Small intestine (tissue), 16 donors: Measurements from ENCODE around the gene HNRNPAB. TPM values are rescaled to one million over a fixed set of nuclear protein-coding genes. Genes with fewer than 3 reads are reported as not detected.

Source experiments
- DNase-seq, 2 donors: peaks; one replicate each; pipeline versions ENCODE4 v3.0.0 to v3.0.0-alpha.2; 2013
- FAIRE-seq: peaks from 2 replicates; lab custom pipeline; 2012; peaks lifted over from hg19 to GRCh38; lab: Jason Lieb, UNC
- H3K27ac ChIP-seq, 3 donors: one replicate each; pipeline ENCODE4 v1.5.1; 2013; ENCODE audit warnings: low read length in 2 of 3, mild to moderate bottlenecking in 2 of 3, control low read depth in 1 of 3, inconsistent platforms in 1 of 3, low read depth in 1 of 3, moderate library complexity in 1 of 3
- H3K27me3 ChIP-seq, 3 donors: one replicate each; pipeline ENCODE4 v1.6.1; 2013; ENCODE audit warnings: low read length in 3 of 3, inconsistent platforms in 1 of 3; ENCODE audit not compliant: control insufficient read depth in 3 of 3, insufficient read depth in 3 of 3
- H3K36me3 ChIP-seq, 3 donors: one replicate each; pipeline ENCODE4 v1.6.1; 2013; ENCODE audit warnings: low read length in 3 of 3, inconsistent platforms in 1 of 3, low read depth in 1 of 3, mild to moderate bottlenecking in 1 of 3, moderate library complexity in 1 of 3; ENCODE audit not compliant: control insufficient read depth in 3 of 3, insufficient read depth in 2 of 3
- H3K4me1 ChIP-seq, 3 donors: one replicate each; pipeline ENCODE4 v1.6.1; 2013; ENCODE audit warnings: low read length in 2 of 3, inconsistent platforms in 1 of 3, low read depth in 1 of 3, mild to moderate bottlenecking in 1 of 3, moderate library complexity in 1 of 3; ENCODE audit not compliant: control insufficient read depth in 3 of 3, insufficient read depth in 2 of 3
- H3K4me3 ChIP-seq, 3 donors: one replicate each; pipeline ENCODE4 v1.5.1; 2013; ENCODE audit warnings: low read length in 3 of 3, control low read depth in 1 of 3, inconsistent platforms in 1 of 3, low read depth in 1 of 3, mild to moderate bottlenecking in 1 of 3, moderate library complexity in 1 of 3
- H3K9me3 ChIP-seq, 2 donors: one replicate each; pipeline ENCODE4 v1.6.1; 2013; ENCODE audit warnings: low read depth in 1 of 2, low read length in 1 of 2; ENCODE audit not compliant: control insufficient read depth in 2 of 2, insufficient read depth in 1 of 2
- WGBS, 3 donors: extraction: QIAGEN DNeasy Blood & Tissue Kit; methylation state at CpG; one replicate each; pipeline ENCODE4 v1.1.7; 2013; 5-methylcytosine and 5-hydroxymethylcytosine counted together
- long read RNA-seq, 10 donors: transcript quantifications; one replicate each; lab custom pipeline, GENCODE V29; 2026
- polyA plus RNA-seq, 4 donors: library from polyadenylated mRNA; stranded (reverse) in 3 of 4; unstranded in 1 of 4; fragments of 200-250 nt in 3 of 4; fragments of 120-200 nt in 1 of 4; gene quantifications; one replicate each; pipeline versions ENCODE4 v1.2.1 to v1.2.3, GENCODE V29; 2013
- donor health status: healthy with polysubstance abuse.
- donor health status: control.
- donor health status: control.
- donor health status: Bipolar disorder and iron deficiency.
- donor health status: healthy.

The HNRNPAB gene
- 100 to 1,000 TPM; 110 to 176 (median 160) TPM for polyA plus RNA-seq
- long read RNA-seq, donor 1, transcript HNRNPAB-201 (7 exons, 1,602 nt): major isoform, 9 of 137 reads
- long read RNA-seq, donor 1, transcript HNRNPAB-202 (8 exons, 1,796 nt): major isoform, 9 of 137 reads
- long read RNA-seq, donor 1, partial matches to known transcripts: 93 of 137 reads
- long read RNA-seq, donor 1, other reads (novel, unspliced or antisense): 17 of 137 reads
- long read RNA-seq, donor 2, partial matches to known transcripts: 12 of 16 reads
- long read RNA-seq, donor 2, other reads (novel, unspliced or antisense): 0 of 16 reads
- long read RNA-seq, donor 3, partial matches to known transcripts: 98 of 109 reads
- long read RNA-seq, donor 3, other reads (novel, unspliced or antisense): 0 of 109 reads
- long read RNA-seq, donor 4, partial matches to known transcripts: 0 of 1 reads
- long read RNA-seq, donor 4, other reads (novel, unspliced or antisense): 0 of 1 reads
- long read RNA-seq, donor 5, partial matches to known transcripts: 19 of 21 reads
- long read RNA-seq, donor 5, other reads (novel, unspliced or antisense): 0 of 21 reads
- long read RNA-seq, donor 6, partial matches to known transcripts: 0 of 5 reads
- long read RNA-seq, donor 6, other reads (novel, unspliced or antisense): 0 of 5 reads
- long read RNA-seq, donor 7, transcript HNRNPAB-202 (8 exons, 1,796 nt): major isoform, 10 of 101 reads
- long read RNA-seq, donor 7, transcript HNRNPAB-204 (7 exons, 1,785 nt): minor isoform, 5 of 101 reads
- long read RNA-seq, donor 7, partial matches to known transcripts: 78 of 101 reads
- long read RNA-seq, donor 7, other reads (novel, unspliced or antisense): 0 of 101 reads
- long read RNA-seq, donor 8, partial matches to known transcripts: 0 of 1 reads
- long read RNA-seq, donor 8, other reads (novel, unspliced or antisense): 0 of 1 reads
- long read RNA-seq, donor 9, partial matches to known transcripts: 0 of 7 reads
- long read RNA-seq, donor 9, other reads (novel, unspliced or antisense): 0 of 7 reads
- long read RNA-seq, donor 10, transcript HNRNPAB-204 (7 exons, 1,785 nt): minor isoform, 5 of 95 reads
- long read RNA-seq, donor 10, transcript HNRNPAB-202 (8 exons, 1,796 nt): major isoform, 7 of 95 reads
- long read RNA-seq, donor 10, partial matches to known transcripts: 72 of 95 reads
- long read RNA-seq, donor 10, other reads (novel, unspliced or antisense): 6 of 95 reads

DNA sequence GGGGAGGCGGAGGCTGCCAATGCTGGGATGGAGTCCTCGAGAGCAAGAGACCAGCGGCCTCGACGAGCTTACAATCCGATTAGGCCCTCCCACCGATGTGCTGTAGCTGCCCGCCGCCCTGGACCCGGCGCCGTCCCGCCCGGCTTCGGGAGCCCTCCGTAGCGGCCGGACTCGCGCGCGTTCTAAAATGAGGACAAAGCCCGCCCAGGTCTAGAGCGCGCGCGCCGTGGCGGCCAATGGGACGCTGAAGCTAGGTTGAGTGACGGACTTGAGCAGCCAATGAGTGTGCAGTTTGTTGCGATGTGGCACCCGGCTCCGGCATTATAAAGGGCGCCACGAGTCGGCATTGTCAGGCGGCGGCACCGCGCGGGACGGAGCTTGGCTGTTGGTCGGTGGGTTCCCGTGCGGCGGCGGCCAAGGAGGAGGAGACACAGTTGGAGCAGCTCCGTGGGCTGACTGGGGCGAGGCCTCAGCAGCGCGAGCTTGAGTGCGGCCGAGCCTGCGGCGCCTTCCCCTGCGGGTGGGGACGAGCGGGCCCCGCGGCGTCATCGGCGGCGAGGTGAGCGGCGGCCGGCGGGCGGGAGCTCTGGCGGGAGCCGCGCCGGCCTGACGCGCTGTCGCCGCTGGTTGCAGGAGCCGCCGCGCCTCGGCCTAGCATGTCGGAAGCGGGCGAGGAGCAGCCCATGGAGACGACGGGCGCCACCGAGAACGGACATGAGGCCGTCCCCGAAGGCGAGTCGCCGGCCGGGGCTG lies at the start of gene HNRNPAB:
Gene HNRNPAB, plus strand, starts transcription at position 352 of the 753 bp plus-strand sequence. Its CDS starts 305 bp downstream, at position 657.
- Histone ChIP-seq H3K36me3 (peaks cover 2 to 27% (median 14%) of the 10 kb centered on the region in 3 donors), H3K9me3 (no peaks in the 10 kb centered on the region), H3K27ac (peak within 1 kb of the TSS; percentile 76 to 99 (median 94)), H3K27me3 (no peaks in the 10 kb centered on the region), H3K4me1 (peaks cover 6 to 34% (median 7%) of the 10 kb centered on the region in 3 donors), H3K4me3 (peak within 1 kb of the TSS; percentile 71 to 98 (median 97))
- DNase-seq (peak; percentile 97 to 98), FAIRE-seq (no peak)
- 0 to 1% (median 1%) methylated on average over 67 to 96 of the region's 96 CpGs for WGBS, 3 donors

DNA sequence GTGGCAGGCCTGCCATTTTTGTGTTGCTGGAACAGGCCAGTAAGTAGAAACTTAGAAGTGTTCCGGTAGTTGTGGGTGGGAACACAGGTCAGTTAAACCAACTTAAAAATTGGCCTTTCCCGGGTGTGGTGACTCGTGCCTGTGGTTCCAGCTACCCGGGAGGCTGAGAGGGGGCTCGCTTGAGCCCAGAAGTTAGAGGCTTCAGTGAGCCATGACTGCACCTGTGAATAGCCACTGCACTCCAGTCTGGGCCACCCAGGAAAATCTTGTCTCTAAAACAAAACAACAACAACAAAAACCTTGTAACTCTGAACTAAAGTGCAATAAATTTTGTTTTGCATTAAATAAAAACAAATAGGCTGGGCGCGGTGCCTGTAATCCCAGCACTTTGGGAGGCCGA lies 49.3 kb upstream of the HNRNPAB start:
- no peak for DNase-seq
- no peak for FAIRE-seq
- 80 to 87% (median 84%) methylated on average over 8 of the region's 8 CpGs for WGBS, 3 donors

DNA sequence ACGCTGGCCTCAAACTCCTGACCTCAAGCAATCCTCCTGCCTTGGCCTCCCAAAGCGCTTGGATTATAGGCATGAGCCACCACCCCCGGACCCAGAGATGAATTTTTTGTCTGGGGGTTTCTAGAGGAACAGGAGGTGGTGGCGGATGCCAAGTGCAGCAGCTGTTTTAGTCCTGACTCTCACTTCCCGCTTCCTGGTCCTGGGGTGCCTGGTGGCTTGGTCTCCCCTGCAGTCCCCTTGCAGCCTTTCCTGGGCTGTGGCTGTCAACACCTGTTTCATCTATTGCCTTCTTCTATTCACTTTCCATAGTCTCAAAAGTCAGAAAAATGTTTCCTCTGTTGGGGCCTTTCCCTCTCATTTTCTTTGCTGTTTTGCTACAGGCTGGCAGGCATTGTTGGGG lies 44.2 kb upstream of the HNRNPAB start:
- Histone ChIP-seq H3K9me3 (no peaks in the 10 kb centered on the region), H3K4me1 (peaks cover 0 to 2% (median 0%) of the 10 kb centered on the region in 3 donors)

More for the DNA sequence above, 49.3 kb upstream of the HNRNPAB start:
- Histone ChIP-seq H3K36me3 (peaks cover 0 to 22% (median 0%) of the 10 kb centered on the region in 3 donors), H3K27ac (no peak overlapping the region), H3K4me3 (no peak overlapping the region), H3K4me1 (peaks cover 0 to 15% (median 10%) of the 10 kb centered on the region in 3 donors), H3K9me3 (no peaks in the 10 kb centered on the region), H3K27me3 (no peaks in the 10 kb centered on the region)

DNA sequence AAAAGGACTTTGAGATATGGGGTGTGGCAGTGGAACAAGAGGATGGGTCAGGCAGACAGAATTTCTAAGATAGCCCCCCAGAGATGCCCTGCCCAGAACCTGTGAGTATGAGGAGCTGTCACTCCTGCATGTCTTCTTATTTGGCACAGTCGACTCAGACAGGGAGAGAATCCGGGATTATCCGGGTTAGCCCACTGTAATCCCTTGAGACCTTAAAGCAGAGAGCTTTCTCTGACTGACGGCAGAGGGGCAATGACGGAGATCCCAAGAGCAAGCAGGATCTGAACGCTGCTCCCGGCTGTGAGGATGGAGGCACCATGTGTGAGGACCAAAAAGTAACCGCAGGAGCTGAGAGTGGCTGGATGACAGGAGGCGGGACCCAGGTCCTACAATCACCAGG lies 41.9 kb upstream of the HNRNPAB start:
- no peak overlapping the region for H3K27ac ChIP-seq
- H3K27me3 ChIP-seq: peaks cover 0 to 23% (median 3%) of the 10 kb centered on the region in 3 donors
- H3K9me3 ChIP-seq: no peaks in the 10 kb centered on the region
- H3K4me3 ChIP-seq: no peak overlapping the region
- no peaks in the 10 kb centered on the region for H3K36me3 ChIP-seq
- WGBS, 3 donors: 77 to 83% (median 77%) methylated on average over 9 of the region's 9 CpGs
- H3K4me1 ChIP-seq: peaks cover 0 to 2% (median 0%) of the 10 kb centered on the region in 3 donors
- FAIRE-seq: no peak
- no peak for DNase-seq

More for the DNA sequence above, 44.2 kb upstream of the HNRNPAB start:
- Histone ChIP-seq H3K4me3 (no peak overlapping the region), H3K36me3 (no peaks in the 10 kb centered on the region), H3K27me3 (peaks cover 0 to 11% (median 1%) of the 10 kb centered on the region in 3 donors), H3K27ac (no peak overlapping the region)
- 86 to 92% (median 88%) methylated on average over 5 of the region's 5 CpGs for WGBS, 3 donors
- FAIRE-seq (no peak), DNase-seq (no peak)

DNA sequence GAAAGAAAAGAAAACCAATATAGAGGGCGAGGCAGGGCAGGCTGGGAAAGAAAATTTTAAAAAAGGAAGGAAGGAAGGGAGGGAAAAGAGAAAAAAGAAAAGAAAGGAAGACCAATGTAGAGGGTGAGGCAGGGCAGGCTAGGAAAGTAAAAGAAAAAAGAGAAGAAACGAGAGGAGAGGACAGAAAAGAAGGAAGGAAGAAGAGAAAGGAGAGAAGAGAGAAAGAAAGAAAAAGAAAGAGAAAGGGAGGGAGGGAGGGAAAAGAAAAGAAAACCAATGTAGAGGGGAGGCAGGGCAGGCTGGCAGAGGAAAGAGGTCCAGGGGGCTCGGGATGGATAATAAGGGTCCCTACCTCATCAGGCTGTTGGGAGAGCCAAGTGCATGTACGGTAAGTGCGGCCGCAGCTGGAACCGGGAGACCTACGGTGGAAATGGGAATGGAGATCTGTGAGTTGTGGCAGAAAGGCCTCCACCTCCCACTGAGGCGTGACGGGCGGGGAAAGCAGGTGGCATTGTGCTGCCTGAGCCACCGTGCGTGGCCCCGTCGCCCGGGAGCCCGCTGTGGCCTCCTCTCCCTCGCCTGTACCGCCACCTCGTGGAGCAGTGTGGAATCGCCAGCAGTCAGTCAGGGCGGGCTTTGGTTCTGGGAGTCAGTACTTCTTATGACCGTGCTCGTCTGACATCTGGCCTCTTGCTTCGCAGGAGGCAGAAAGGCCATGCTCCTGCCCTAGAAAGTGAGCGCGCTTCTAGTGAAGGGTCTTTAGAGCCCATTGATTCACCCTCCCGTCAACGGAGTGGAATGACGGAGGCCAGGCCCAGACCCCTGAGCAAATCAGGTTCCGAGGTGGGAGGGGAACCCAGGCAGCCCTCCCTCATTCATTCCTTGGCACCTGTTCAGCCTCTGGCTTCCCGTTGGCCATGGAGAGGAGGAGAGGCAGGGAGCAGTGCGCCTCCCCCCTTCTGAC lies 40.3 kb upstream of the HNRNPAB start:
- peak; percentile 83 to 87 for DNase-seq
- Histone ChIP-seq H3K4me1 (peaks cover 0 to 2% (median 0%) of the 10 kb centered on the region in 3 donors), H3K36me3 (no peaks in the 10 kb centered on the region), H3K9me3 (no peaks in the 10 kb centered on the region), H3K27ac (no peak overlapping the region), H3K27me3 (peaks cover 0 to 23% (median 3%) of the 10 kb centered on the region in 3 donors), H3K4me3 (no peak overlapping the region)
- FAIRE-seq: no peak
- 8 to 12% (median 11%) methylated on average over 33 of the region's 33 CpGs for WGBS, 3 donors

DNA sequence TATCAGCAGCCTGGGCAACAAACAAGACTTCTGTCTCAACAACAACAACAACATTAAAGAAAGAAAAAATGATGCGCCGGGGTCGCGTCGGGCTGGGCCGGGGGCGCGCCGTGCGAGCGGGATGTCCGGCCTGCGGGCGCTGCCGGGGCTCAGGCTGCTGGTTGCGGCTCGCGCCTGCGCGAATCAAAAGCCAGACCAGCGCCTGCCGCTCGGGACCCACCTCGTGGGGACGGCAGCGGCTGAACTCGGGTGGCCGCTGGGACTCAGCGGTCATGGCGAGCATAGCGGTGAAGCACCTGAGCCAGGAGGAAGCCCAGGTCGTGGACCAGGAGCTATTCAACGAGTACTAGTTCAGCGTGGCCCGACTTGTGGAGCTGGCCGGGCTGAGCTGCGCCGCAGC lies 38.8 kb upstream of the HNRNPAB start:
- peaks cover 0 to 23% (median 3%) of the 10 kb centered on the region in 3 donors for H3K27me3 ChIP-seq
- FAIRE-seq: no peak

DNA sequence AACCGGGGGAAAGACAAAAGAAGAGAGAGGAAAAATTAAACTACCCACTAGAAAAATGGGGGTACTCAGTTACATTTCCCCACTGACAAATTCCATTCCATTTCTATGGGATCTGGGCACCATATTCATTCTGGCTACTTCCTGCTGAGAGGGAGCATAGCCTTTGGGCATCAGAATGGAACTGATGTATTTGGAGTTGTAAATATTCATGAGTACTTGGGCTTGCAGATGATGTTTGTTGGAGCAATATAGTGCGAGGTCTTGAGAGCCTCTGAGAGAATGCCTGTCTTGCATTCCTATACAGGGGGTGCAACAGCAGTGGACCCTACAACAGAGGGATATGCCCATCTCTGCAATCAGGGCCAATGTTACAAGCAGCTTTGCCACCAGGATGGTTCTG lies 33.9 kb upstream of the HNRNPAB start:
- WGBS, 3 donors: 81 to 90% (median 86%) methylated on average over 2 of the region's 2 CpGs

More for the DNA sequence above, 38.8 kb upstream of the HNRNPAB start:
- 35 to 53% (median 35%) methylated on average over 38 of the region's 38 CpGs for WGBS, 3 donors
- Histone ChIP-seq H3K4me3 (no peak overlapping the region), H3K27ac (no peak overlapping the region), H3K4me1 (peaks cover 0 to 2% (median 0%) of the 10 kb centered on the region in 3 donors), H3K36me3 (no peaks in the 10 kb centered on the region), H3K9me3 (no peaks in the 10 kb centered on the region)
- DNase-seq: no peak

More for the DNA sequence above, 33.9 kb upstream of the HNRNPAB start:
- Histone ChIP-seq H3K27me3 (peaks cover 0 to 10% (median 0%) of the 10 kb centered on the region in 3 donors), H3K4me3 (no peak overlapping the region), H3K27ac (no peak overlapping the region), H3K9me3 (no peaks in the 10 kb centered on the region), H3K36me3 (no peaks in the 10 kb centered on the region), H3K4me1 (no peaks in the 10 kb centered on the region)
- DNase-seq: no peak
- FAIRE-seq: no peak
